NK-92 treated with Interleukin-12 subunit alpha and Interleukin-12 subunit beta, amount 100 ng/mL, for 24 hours (cell line): ENCODE results near the gene GBF1.
A peak's percentile ranks its signal among the peaks of the same experiment; 100 is the strongest.

Experiments used
- DNase-seq: peaks from one replicate; lab custom pipeline; 2025; lab: John Stamatoyannopoulos, UW

The GBF1 gene

DNA sequence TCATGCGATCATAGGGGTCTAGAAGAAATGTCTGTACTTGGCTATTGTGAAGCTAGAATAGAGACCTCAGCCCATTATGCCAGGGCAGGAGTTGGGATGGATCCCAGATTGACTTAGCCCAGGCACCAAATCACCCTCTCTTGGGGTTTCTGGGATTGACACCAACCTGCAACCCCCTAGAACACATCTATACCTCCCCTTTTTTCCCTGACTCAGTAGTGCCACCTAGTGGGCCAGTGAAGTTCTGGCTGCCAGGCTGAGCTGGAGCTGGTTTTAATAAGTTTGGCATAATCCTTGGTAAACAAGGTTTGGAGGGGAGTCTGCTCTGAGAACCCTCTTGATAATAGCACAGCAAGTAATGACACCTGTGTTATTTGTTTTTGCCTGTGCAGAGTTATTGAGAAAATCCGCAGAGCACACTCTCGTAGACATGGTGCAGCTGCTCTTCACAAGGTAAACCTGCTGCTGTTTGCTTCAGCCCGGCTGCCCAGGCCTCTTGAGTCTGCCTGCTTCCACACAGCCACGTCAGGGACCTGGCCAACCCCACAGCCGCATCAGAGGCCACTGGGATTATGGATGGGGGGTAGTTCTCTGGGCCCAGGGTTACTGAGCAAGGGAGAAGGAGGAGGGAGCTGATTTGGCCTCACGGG is 106.9 kb downstream of the GBF1 start:
- peak; percentile 8 for DNase-seq

DNA sequence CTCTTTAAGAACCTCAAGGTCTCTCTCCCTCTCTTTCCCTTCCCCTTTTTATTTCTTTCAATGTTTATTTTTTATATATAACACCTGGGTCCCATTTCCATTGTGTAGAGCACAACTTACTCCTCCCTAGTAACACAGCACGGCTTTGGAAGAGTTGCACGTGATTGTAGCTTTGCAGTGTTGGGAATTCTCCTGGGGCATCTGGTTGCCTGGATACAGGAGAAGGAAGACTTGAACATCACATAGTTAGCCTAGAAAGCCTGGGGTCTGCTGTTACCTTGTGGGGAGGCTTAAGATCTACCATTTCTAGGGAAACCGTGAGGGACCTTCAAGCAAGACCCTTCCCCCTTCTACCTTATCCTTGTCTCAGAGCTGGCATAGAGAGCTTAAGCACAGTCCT is 109.1 kb downstream of the GBF1 start:
- no peak for DNase-seq

DNA sequence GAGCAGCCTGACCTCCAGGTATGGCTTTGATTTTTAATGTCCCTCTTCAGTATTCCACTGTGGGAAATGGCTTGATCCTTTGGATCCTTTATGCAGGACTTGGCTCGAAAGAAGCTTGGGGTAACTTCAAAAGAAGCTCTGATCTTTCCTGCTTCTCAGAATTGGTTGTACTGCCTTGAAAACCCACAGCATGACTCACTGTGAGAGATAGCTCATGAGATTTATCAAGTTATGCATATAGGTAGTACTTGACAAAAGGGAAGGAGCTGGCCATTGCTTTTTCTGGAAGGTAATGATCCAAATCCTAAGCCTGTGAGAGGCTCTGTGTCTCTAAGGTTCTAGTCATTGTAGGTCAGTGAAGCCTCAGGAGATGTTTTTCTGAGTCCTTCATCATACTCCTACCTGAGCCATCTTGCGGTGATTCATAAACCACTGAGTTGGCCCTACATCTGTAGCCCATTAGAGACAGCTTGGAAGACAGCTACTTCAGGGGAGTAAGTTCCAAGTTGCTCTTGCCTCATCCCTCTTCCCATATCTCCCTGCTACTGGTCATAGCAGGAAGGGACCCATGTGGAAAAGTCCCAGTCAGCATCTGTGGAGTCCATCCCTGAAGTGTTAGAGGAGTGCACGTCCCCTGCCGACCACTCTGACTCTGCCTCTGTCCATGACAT is 113.5 kb downstream of the GBF1 start:
- no peak for DNase-seq

DNA sequence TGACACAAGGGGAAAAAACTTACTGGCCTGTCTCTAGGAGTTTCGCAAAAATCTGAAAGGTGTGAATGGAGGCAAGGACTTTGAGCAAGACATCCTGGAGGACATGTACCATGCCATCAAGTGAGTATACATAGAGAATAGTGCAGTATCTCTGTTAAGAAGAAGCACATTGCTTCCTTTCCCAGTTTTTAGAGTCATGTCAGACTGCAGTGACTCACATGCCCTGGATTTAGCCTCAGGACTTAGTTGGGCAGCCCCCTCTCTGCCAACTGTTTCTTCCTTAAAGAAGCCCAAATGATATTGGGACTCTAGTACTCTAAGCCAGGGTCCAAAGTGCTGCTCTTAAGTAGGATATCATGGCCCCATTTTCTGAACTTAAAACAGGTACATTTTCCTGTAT is 122.1 kb downstream of the GBF1 start:
- DNase-seq, result no peak

DNA sequence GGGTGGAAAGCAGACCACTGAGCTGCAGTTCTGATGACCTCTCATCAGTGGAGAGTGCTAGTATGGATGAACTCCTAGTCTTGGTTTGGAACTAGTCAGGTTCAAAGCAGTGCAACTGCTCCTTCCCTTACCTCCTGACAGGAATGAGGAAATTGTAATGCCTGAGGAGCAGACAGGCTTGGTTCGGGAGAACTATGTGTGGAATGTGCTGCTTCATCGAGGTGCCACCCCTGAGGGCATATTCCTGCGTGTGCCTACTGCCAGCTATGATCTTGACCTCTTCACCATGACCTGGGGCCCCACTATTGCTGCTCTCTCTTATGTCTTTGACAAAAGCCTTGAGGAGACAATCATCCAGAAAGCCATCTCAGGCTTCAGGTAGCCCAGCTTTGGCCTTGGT is 122.7 kb downstream of the GBF1 start:
- no peak for DNase-seq

DNA sequence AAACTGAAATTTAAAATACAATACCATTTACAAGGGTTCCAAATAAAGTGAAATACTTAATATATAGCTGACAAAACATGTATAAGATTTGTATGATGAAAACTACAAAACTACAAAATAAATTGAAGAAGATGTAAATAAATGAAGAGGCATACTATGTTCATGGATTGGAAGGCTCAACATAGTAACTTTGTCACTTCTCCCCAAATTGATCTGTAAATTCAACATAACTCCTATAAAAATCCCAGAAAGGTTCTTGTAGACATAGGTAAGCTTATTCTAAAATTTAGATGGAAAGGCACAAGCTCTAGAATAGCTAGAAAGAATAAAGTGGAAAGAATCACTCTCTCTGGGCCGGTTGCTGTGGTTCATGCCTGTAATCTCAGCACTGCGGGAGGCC is 126.0 kb downstream of the GBF1 start:
- no peak for DNase-seq

DNA sequence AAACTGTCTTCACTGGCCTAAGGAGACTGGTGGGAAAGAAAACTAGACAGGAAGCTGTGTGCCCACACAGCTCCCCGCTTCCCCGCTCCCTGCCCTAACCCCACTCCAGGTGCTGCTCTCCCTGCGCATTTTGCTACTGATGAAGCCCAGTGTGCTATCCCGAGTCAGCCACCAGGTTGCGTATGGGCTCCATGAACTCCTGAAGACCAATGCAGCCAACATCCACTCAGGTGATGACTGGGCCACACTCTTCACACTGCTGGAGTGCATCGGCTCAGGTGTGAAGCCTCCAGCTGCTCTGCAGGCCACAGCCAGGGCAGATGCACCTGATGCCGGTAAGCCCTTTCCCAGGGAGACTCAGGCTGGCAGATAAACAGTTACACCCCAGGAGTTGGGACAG is 129.9 kb downstream of the GBF1 start:
- DNase-seq, result no peak

DNA sequence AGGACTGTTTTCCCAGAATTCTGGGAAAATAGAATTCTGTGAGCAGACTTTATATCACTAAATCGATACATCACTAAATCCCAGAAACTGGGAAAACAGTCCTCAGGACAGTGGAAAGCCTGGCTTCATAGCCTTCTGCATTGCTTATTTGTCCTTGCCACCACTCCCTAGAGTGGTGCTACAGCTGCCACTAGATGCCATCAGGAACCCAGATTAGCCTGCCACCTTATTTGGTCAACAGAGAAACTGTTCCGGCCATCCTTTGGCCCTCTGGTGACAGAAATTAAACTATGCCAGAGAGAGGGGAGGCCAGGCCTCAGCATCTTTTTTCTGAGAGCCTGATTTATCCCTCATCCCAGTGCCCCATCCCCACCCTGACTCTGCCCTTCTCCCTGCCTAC is 130.5 kb downstream of the GBF1 start:
- no peak for DNase-seq

DNA sequence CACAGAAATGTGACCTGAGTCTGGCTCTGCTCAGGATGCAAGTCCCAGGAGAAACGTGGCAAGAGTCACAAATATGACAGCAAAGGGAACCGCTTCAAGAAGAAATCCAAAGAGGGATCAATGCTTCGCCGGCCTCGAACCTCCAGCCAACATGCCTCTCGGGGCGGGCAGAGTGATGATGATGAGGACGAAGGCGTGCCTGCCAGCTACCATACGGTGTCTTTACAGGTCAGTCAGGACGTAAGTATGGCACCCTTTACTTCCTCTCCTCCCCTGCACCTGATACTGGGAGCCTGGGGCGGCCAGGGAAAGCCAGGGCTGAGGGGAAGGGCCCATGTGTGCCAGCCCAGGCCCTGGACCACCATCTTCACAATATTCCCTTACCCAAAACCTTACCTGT is 131.6 kb downstream of the GBF1 start:
- no peak for DNase-seq

DNA sequence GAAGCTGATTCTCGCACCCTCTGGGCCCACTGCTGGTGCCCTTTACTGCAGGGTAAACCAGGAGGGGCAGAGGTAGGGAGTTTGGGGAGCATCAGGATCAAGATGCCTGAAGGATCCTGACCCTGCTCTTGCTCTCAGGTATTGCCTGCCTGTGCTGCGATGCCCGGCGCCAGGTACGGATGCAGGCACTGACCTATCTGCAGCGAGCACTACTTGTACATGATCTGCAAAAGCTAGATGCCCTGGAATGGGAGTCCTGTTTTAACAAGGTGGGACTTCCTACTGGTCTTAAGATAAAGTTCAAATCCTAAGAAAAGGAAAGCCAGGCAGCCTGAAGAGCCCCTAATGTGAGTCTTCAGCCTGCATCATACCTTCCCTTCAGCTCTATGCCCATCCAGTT is 134.1 kb downstream of the GBF1 start:
- no peak for DNase-seq

DNA sequence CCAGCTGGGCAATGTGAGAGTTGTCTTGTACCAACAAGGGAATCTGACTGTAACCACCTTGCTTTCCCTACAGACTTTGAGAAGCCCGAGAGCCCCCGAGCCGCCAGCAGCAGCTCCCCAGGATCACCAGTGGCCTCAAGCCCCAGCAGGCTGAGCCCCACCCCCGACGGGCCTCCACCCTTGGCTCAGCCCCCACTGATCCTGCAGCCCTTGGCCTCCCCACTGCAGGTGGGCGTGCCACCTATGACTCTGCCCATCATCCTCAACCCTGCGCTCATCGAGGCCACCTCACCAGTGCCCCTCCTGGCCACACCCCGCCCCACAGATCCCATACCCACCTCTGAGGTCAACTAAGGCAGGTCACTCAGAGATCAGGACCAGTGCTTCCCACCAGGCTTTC is 136.7 kb downstream of the GBF1 start:
- DNase-seq, result no peak

DNA sequence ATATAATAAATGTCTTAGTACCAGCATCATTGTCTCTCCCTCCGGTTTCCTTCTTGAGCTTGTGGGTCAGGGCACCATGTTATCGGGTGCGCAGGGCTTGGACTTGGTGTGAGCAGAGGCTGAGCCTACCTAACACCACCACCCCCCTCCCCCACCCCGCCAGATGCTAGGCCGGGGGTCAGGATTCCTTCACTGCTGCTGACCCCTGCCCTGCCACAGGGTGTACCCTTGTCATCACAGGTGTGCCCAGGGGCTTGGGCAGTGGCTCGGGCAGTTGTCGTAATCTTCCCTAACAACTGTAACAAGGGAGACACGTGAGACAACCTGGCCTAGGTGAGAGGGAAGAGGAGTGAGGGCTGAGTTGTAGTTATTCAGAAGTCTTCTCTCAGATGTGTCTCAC is 137.5 kb downstream of the GBF1 start:
- no peak for DNase-seq

DNA sequence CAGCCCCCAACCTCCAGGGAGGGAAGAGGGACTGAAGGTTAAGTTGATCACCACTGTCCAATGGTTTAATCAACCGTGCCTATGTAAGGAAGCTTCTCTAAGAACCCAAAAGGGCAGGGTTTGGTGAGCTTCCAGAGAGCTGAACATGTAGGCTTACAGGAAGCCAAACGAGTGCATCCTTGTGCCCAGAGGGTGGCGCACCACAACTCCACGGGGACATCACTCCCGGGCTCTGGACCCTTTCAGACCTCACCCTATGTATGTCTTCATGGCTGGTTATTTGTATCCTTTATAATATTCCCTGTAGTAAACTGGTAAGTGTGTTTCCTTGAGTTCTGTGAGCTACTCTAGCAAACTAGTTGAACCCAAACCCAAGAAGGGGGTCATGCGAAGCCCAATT is 138.7 kb downstream of the GBF1 start:
- DNase-seq, result no peak

DNA sequence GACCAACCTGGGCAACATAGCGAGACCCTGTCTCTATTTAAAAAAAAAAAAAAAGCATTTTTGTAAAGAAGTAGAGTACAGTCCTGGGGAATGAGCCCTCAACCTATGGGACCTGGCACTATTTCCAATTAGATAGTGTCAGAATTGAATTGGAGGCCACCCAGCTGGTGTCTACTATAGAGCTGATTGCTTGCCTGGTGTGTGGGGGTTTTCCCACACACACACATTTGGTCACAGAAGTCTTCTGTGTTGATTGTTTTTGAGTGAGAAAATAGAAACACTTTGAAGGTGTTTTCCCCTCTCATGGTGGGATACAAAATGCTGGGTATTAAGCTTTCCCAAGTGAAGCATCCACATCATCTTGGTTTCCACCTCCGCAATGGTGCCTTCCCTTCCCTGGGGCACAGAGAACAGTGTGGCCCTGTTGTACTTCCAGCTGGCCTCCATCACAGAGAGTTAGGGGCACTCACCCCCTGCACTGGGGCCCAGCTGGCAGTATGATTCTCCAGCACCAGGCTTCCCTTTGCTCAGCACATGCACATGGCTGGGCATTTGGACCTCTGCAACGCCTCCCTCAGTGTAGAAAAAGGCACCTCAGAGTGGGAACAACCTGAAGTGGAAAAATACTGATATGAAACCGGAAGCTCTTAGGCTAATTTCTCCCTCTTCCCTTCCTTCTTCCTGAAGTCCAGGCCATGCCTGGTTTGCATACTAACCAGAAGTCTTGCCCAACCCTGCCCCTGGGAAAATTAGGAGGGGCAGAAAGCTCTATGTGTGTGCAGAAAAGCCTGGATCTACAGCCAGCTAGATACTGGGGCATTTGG is 139.5 kb downstream of the GBF1 start:
- no peak for DNase-seq

DNA sequence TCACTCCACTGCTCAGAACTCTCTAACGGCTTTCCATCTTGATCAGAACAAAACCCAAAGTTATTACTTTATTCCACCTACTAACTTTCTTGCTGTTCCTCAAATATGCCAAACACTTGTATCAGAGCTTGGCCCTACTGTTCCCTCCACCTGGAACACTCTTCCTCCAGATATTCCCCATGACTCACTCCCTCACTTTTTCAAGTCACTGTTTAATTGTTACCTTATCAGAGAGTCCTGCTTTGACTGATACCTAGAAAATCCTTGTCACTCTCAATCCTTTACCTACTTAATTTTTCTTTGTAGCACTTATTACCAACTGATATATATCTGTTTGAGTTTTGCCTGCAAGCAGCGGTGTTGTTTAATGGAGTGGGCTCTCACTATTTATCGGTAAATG is 144.6 kb downstream of the GBF1 start:
- DNase-seq, result no peak

DNA sequence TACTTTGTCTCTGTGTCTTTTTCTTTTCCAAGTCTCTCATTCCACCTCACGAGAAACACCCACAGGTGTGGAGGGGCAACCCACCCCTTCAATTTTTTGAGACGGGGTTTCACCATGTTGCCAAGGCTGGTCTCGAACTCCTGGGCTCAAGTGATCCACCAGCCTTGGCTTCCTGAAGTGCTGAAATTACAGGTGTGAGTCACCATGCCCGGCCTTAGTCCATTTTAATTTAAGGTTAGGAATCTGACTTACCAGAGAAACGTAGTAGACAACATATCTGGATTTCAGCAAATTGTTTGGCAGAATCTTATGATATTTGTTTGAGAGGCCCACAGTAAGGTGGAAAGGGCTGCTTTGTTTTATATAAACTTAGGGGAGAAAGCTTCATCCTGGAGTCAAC is 147.0 kb downstream of the GBF1 start:
- no peak for DNase-seq

DNA sequence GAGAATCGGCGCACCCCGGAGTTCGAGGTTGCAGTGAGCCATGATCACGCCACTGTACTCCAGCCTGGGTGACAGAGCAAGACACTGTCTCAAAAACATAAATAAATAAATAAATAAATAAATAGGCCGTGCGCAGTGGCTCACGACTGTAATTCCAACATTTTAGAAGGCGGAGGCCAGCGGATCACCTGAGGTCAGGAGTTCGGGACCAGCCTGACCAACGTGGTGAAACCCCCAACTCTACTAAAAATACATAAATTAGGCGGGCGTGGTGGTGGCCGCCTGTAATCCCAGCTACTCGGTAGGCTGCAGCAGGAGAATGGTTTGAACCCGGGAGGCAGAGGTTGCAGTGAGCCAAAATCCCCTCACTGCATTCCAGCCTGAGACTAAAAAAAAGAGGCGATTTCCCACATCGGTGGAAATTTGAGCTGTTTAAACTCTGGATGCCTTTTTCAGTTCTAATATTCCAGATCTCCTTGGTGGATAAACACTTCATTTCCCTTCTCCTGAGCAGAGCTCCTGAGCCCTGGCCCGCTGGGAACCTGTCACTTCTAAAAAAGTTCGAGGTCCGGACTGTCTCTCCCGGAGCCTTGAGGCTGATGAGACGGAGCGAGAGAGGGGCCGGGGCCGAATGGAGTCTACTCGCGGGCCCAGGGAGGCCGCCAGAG is 148.2 kb downstream of the GBF1 start:
- no peak for DNase-seq

DNA sequence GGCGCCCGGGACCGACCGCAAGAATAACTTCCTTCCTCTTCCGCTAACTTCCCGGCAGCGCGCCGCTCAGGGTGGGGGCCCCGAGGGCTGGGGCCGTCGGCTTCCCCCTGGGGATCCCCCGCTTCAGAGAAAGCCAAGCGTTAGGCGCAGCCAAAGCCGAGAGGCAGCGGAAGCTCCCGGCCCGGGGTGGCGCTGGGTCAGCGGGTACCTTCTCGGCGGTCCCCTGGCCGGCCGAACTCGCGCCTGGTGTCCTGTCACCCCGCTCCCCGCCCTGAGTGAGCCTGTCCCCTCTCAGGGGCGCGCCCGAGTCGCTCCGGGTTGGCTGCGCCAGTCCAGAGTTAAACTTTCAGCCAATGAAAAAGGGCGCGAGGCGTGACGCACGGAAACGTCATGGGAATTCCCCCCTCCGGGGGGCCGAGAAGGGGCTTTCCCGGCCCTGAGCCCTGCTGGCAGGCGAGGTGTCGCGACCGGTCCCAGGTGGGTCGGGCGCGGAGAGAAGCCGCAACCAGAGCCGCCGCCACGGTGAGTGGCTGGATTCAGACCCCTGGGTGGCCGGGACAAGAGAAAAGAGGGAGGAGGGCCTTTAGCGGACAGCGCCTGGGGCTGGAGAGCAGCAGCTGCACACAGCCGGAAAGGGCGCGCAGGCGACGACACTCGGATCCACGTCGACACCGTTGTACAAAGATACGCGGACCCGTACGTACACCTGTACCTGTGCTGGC is 148.9 kb downstream of the GBF1 start:
- DNase-seq, result peak; percentile 97

DNA sequence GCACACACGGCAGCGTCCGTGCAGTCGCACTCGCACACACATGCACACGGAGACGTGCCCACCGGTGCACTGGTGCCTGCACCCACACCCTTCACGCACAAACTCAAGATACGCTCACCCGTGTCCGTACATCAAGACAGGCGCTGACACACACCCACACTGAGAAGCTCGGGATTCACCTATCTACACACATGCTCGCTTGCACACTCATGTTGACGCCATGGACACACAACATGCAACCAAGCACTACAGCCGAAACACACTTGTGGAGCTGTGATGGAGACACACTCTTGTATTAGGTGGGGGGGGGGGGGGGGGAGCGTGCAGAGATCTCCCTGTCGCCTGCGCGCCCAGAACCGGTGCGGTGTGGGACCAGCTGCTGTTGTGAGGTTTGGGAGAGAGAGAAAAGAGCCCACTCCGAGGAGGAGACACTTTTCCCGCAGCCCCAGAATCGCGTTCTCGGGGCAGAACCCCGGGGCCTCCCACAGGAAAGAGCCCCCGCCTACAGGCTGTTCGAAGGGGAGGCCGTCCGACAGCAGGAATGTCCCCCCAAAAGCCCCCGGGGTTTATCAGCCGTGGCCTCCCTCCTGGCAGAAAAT is 149.6 kb downstream of the GBF1 start:
- no peak for DNase-seq

DNA sequence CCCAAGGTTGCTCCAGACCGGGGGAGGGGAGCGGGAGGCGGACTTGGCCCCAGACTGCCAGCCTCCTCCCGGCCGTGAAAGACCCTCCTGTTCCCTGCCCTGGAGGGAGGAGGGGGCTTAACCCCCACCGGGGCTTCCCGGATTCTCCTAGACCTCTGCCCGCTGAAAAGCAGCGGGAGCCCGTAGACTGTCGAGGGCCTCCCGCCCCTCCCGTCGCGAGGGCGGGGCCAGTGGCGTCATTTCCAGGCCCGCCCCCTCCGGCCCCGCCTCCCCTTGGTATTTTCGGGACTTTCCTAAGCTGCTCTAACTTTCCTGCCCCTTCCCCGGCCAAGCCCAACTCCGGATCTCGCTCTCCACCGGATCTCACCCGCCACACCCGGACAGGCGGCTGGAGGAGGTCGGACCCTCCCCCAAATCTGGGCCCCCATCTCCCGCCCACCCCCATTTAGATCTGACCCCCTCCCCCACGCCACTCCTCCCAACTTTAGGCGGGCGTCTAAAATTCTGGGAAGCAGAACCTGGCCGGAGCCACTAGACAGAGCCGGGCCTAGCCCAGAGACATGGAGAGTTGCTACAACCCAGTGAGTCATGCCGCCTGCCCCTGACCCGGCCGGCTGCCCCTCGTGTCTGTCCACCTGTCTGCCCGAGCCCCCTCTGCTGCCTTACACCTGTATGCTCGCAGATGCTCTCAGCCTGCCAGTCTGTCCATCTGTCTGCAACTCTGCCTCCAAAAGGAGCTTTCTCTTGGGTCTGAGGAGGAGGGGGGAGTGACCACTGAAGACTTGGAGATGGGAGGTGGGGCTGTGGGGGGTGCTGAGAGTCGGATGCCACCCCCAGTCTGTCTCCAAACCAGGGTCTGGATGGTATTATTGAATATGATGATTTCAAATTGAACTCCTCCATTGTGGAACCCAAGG is 150.3 kb downstream of the GBF1 start, which contains the start of gene NFKB2:
Gene NFKB2 (plus strand): TSS at position 306 of the 917 bp plus-strand sequence. CDS start 255 bp downstream, at position 561.
- peak; percentile 75 for DNase-seq

DNA sequence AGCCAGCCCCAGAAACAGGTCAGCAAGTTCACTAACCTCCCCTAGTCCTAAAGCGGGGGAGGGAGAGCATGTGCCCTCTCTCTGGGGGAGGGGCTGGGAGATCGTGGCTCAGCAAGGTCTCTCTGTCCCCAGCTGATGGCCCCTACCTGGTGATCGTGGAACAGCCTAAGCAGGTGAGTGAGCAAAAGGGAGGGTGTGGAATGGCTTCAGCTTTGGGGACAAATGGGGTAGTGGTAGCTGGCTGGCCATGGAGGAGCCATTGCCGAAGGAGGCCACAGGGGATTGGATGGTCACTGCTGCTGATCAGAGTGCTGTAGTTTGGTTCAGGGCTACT is 151.0 kb downstream of the GBF1 start:
- DNase-seq, result no peak
